ENCODE data around the gene RAB39A.
"Not testable (repeated sequence)": the region's sequence is repeated elsewhere in the genome, so short reads cannot be mapped to it uniquely, and the experiment has no call there.

The RAB39A gene

GRCh38 chr11:107927559-107927958 lies 689 bp upstream of the RAB39A start:
- H3K27me3 ChIP-seq (ENCODE audit: control insufficient read depth, insufficient read depth, low read length), result no peaks in the 10 kb centered on the region
- peak overlapping the region; percentile 60 for H3K4me3 ChIP-seq (ENCODE audit: low read depth, low read length)
- H3K9me3 ChIP-seq (ENCODE audit: control insufficient read depth, insufficient read depth, low read length), result no peaks in the 10 kb centered on the region
- no peaks in the 10 kb centered on the region for H3K36me3 ChIP-seq (ENCODE audit: control insufficient read depth, insufficient read depth, low read length)
- H3K27ac ChIP-seq (ENCODE audit: low read depth, low read length), result peak overlapping the region; percentile 50
- H3K4me1 ChIP-seq (ENCODE audit: control insufficient read depth, insufficient read depth, low read length), result peaks cover 7% of the 10 kb centered on the region; the same call in 1 of the 2 replicates
- H3K9ac ChIP-seq (ENCODE audit: low read depth, low read length), result no peak overlapping the region

- Histone ChIP-seq H3K27me3 (ENCODE audit: control insufficient read depth, insufficient read depth, low read length) (no peaks in the 10 kb centered on the region), H3K9ac (ENCODE audit: low read depth, low read length) (peak overlapping the region; percentile 73), H3K9me3 (ENCODE audit: control insufficient read depth, insufficient read depth, low read length) (no peaks in the 10 kb centered on the region), H3K4me1 (ENCODE audit: control insufficient read depth, insufficient read depth, low read length) (peaks cover 7% of the 10 kb centered on the region; the same call in 1 of the 2 replicates), H3K36me3 (ENCODE audit: control insufficient read depth, insufficient read depth, low read length) (no peaks in the 10 kb centered on the region), H3K27ac (ENCODE audit: low read depth, low read length) (peak overlapping the region; percentile 78), H3K4me3 (ENCODE audit: low read depth, low read length) (peak overlapping the region; percentile 76)
Measured at GRCh38 chr11:107928767-107929507, 689 bp downstream of the RAB39A start.

DNA sequence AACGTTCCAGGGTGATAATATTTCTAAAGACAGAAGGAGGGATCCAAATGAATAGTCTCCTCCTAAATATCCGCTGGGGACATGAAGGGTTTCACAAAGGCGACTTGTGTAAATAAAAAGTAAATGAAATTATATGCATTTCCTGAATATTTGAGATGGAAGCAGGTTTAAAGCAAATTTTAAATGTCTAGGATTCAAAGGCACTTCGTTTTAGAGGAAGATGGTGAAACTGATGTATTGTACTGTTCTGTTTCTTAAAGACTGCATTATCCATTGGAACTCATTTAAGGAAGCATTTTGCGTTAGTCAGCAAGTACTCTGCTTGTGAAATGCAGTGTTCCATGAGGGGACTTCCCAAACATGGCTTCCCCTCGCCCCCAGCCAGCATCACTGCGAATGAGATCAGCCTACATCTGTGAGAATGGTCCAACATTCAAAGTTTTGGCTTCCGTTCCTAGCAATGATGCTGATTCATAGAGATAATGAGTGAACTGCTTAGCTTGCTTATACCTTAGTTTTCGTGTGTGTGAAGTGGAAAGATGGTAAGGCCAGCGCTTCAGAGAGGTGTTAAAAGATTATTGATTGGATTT lies 1.5 kb downstream of the RAB39A start:
- Histone ChIP-seq H3K4me1 (ENCODE audit: control insufficient read depth, insufficient read depth, low read length) (peaks cover 7% of the 10 kb centered on the region; the same call in 1 of the 2 replicates), H3K9me3 (ENCODE audit: control insufficient read depth, insufficient read depth, low read length) (no peaks in the 10 kb centered on the region), H3K27me3 (ENCODE audit: control insufficient read depth, insufficient read depth, low read length) (no peaks in the 10 kb centered on the region), H3K4me3 (ENCODE audit: low read depth, low read length) (peak overlapping the region; percentile 76), H3K9ac (ENCODE audit: low read depth, low read length) (peak overlapping the region; percentile 73), H3K27ac (ENCODE audit: low read depth, low read length) (peak overlapping the region; percentile 44), H3K36me3 (ENCODE audit: control insufficient read depth, insufficient read depth, low read length) (no peaks in the 10 kb centered on the region)

GRCh38 chr11:107931206-107931605 lies 3.0 kb downstream of the RAB39A start:
- Histone ChIP-seq H3K27ac (ENCODE audit: low read depth, low read length) (no peak overlapping the region), H3K9ac (ENCODE audit: low read depth, low read length) (no peak overlapping the region), H3K9me3 (ENCODE audit: control insufficient read depth, insufficient read depth, low read length) (no peaks in the 10 kb centered on the region), H3K36me3 (ENCODE audit: control insufficient read depth, insufficient read depth, low read length) (no peaks in the 10 kb centered on the region), H3K4me3 (ENCODE audit: low read depth, low read length) (no peak overlapping the region), H3K4me1 (ENCODE audit: control insufficient read depth, insufficient read depth, low read length) (peaks cover 7% of the 10 kb centered on the region; the same call in 1 of the 2 replicates), H3K27me3 (ENCODE audit: control insufficient read depth, insufficient read depth, low read length) (no peaks in the 10 kb centered on the region)

- H3K36me3 ChIP-seq (ENCODE audit: control insufficient read depth, insufficient read depth, low read length), result no peaks in the 10 kb centered on the region
- H3K27me3 ChIP-seq (ENCODE audit: control insufficient read depth, insufficient read depth, low read length), result no peaks in the 10 kb centered on the region
- no peak overlapping the region for H3K27ac ChIP-seq (ENCODE audit: low read depth, low read length)
- no peaks in the 10 kb centered on the region for H3K9me3 ChIP-seq (ENCODE audit: control insufficient read depth, insufficient read depth, low read length)
- no peak overlapping the region for H3K4me3 ChIP-seq (ENCODE audit: low read depth, low read length)
- H3K9ac ChIP-seq (ENCODE audit: low read depth, low read length), result no peak overlapping the region
- H3K4me1 ChIP-seq (ENCODE audit: control insufficient read depth, insufficient read depth, low read length), result peaks cover 6% of the 10 kb centered on the region
Measured at GRCh38 chr11:107947904-107948303, 19.7 kb downstream of the RAB39A start.

GRCh38 chr11:107948328-107948727 lies 20.1 kb downstream of the RAB39A start:
- H3K27me3 ChIP-seq (ENCODE audit: control insufficient read depth, insufficient read depth, low read length); H3K4me3 ChIP-seq (ENCODE audit: low read depth, low read length); H3K27ac ChIP-seq (ENCODE audit: low read depth, low read length); H3K4me1 ChIP-seq (ENCODE audit: control insufficient read depth, insufficient read depth, low read length); H3K36me3 ChIP-seq (ENCODE audit: control insufficient read depth, insufficient read depth, low read length); H3K9ac ChIP-seq (ENCODE audit: low read depth, low read length); H3K9me3 ChIP-seq (ENCODE audit: control insufficient read depth, insufficient read depth, low read length): not testable (repeated sequence)

- H3K4me3 ChIP-seq (ENCODE audit: low read depth, low read length), result no peak overlapping the region
- no peaks in the 10 kb centered on the region for H3K36me3 ChIP-seq (ENCODE audit: control insufficient read depth, insufficient read depth, low read length)
- H3K27me3 ChIP-seq (ENCODE audit: control insufficient read depth, insufficient read depth, low read length), result no peaks in the 10 kb centered on the region
- H3K9ac ChIP-seq (ENCODE audit: low read depth, low read length), result no peak overlapping the region
- no peak overlapping the region for H3K27ac ChIP-seq (ENCODE audit: low read depth, low read length)
- no peaks in the 10 kb centered on the region for H3K9me3 ChIP-seq (ENCODE audit: control insufficient read depth, insufficient read depth, low read length)
- H3K4me1 ChIP-seq (ENCODE audit: control insufficient read depth, insufficient read depth, low read length), result peaks cover 6% of the 10 kb centered on the region
Measured at GRCh38 chr11:107951155-107951554, 22.9 kb downstream of the RAB39A start.

- Histone ChIP-seq H3K36me3 (ENCODE audit: control insufficient read depth, insufficient read depth, low read length) (no peaks in the 10 kb centered on the region), H3K4me3 (ENCODE audit: low read depth, low read length) (no peak overlapping the region)
Measured at GRCh38 chr11:107953446-107953845, 25.2 kb downstream of the RAB39A start.

DNA sequence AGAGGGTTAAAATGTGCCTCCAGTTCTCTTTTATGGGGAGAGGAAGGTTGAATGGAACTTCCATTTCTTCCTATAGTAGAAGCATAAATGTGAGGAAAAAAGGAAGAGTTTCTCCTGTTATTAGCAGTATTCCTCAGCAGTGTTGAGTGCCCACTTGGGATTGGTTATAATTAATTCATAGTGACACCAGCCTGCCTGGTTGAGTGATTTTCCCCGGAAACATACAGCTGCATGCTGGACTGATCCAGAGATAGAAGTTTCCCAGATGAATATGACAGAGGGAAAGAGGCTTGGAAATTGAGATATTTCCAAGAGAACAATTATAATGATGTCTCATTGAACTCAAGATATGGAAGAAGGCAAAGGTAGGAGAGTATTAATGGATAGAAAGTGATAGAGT lies 28.3 kb downstream of the RAB39A start:
- no peak overlapping the region for H3K4me3 ChIP-seq (ENCODE audit: low read depth, low read length)
- H3K9ac ChIP-seq (ENCODE audit: low read depth, low read length), result no peak overlapping the region
- no peaks in the 10 kb centered on the region for H3K27me3 ChIP-seq (ENCODE audit: control insufficient read depth, insufficient read depth, low read length)
- H3K9me3 ChIP-seq (ENCODE audit: control insufficient read depth, insufficient read depth, low read length), result no peaks in the 10 kb centered on the region
- peaks cover 6% of the 10 kb centered on the region; the same call in 1 of the 2 replicates for H3K4me1 ChIP-seq (ENCODE audit: control insufficient read depth, insufficient read depth, low read length)
- no peaks in the 10 kb centered on the region for H3K36me3 ChIP-seq (ENCODE audit: control insufficient read depth, insufficient read depth, low read length)
- no peak overlapping the region for H3K27ac ChIP-seq (ENCODE audit: low read depth, low read length)

More at GRCh38 chr11:107953446-107953845, 25.2 kb downstream of the RAB39A start:
- H3K9ac ChIP-seq (ENCODE audit: low read depth, low read length), result no peak overlapping the region
- peaks cover 6% of the 10 kb centered on the region; the same call in 1 of the 2 replicates for H3K4me1 ChIP-seq (ENCODE audit: control insufficient read depth, insufficient read depth, low read length)
- no peak overlapping the region for H3K27ac ChIP-seq (ENCODE audit: low read depth, low read length)
- no peaks in the 10 kb centered on the region for H3K9me3 ChIP-seq (ENCODE audit: control insufficient read depth, insufficient read depth, low read length)
- no peaks in the 10 kb centered on the region for H3K27me3 ChIP-seq (ENCODE audit: control insufficient read depth, insufficient read depth, low read length)

- Histone ChIP-seq H3K27me3 (ENCODE audit: control insufficient read depth, insufficient read depth, low read length) (no peaks in the 10 kb centered on the region), H3K27ac (ENCODE audit: low read depth, low read length) (no peak overlapping the region), H3K4me3 (ENCODE audit: low read depth, low read length) (no peak overlapping the region)
Measured at GRCh38 chr11:107957109-107957588, 28.9 kb downstream of the RAB39A start.

DNA sequence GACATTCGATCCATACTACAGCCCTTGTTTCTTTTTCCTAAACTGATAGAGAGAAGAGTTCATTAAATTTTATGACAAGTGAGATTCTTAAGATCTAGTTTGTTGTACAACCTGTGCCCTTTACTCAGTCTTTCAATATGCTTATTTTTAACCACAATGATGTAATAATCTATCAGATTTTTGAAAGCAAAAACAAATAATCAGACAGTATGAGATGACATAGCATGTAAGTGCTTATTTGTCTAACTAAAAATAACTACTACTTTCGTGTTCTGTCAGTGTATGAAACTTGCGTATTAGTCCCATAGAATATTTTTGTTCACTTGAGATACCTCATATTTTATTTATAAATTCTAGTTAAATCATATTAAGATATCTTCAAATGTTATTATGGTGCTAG lies 33.2 kb downstream of the RAB39A start:
- no peaks in the 10 kb centered on the region for H3K9me3 ChIP-seq (ENCODE audit: control insufficient read depth, insufficient read depth, low read length)
- peaks cover 3% of the 10 kb centered on the region; the same call in 1 of the 2 replicates for H3K4me1 ChIP-seq (ENCODE audit: control insufficient read depth, insufficient read depth, low read length)
- H3K36me3 ChIP-seq (ENCODE audit: control insufficient read depth, insufficient read depth, low read length), result peaks cover 11% of the 10 kb centered on the region
- H3K27me3 ChIP-seq (ENCODE audit: control insufficient read depth, insufficient read depth, low read length), result no peaks in the 10 kb centered on the region
- no peak overlapping the region for H3K9ac ChIP-seq (ENCODE audit: low read depth, low read length)
- no peak overlapping the region for H3K4me3 ChIP-seq (ENCODE audit: low read depth, low read length)
- H3K27ac ChIP-seq (ENCODE audit: low read depth, low read length), result no peak overlapping the region

More at GRCh38 chr11:107957109-107957588, 28.9 kb downstream of the RAB39A start:
- Histone ChIP-seq H3K4me1 (ENCODE audit: control insufficient read depth, insufficient read depth, low read length) (peaks cover 6% of the 10 kb centered on the region; the same call in 1 of the 2 replicates), H3K9me3 (ENCODE audit: control insufficient read depth, insufficient read depth, low read length) (no peaks in the 10 kb centered on the region), H3K36me3 (ENCODE audit: control insufficient read depth, insufficient read depth, low read length) (peaks cover under 1% of the 10 kb centered on the region), H3K9ac (ENCODE audit: low read depth, low read length) (no peak overlapping the region)
